GM10266 (cell line): ENCODE data around the gene RPRD2.

Source experiments
- DNase-seq: peaks from one replicate; pipeline ENCODE4 v3.0.0; 2012; ENCODE audit errors: extremely low spot score
- CTCF ChIP-seq: IDR thresholded peaks from 2 replicates; pipeline ENCODE4 v1.5.1; 2012; ENCODE audit warnings: mild to moderate bottlenecking, low read depth; ENCODE audit not compliant: control insufficient read depth, insufficient read depth; ENCODE audit errors: missing control alignments

Gene RPRD2

GRCh38 chr1:150521196-150521968 is 157.4 kb downstream of the RPRD2 start:
- no peak for TF ChIP-seq CTCF
- no peak for DNase-seq

- TF ChIP-seq CTCF = no peak
- DNase-seq = no peak
These were observed 161.4 kb downstream of the RPRD2 start for GRCh38 chr1:150525348-150525747.
